Stimulated activated CD4-positive, alpha-beta T cell treated with anti-CD3 and anti-CD28 coated beads, Interleukin-1b, Interleukin-23, amount 100 ng/mL, for 24 hours (primary cell): Measurements from ENCODE around the gene IPP.
"Not testable (repeated sequence)": the region's sequence is repeated elsewhere in the genome, so short reads cannot be mapped to it uniquely, and the experiment has no call there.

Experiments
- DNase-seq, 4 experiments: peaks; one replicate each; pipeline ENCODE4 v3.0.0-alpha.2; 2020; ENCODE audit warnings: low read depth in 4 of 4, low spot score in 1 of 4

The IPP gene

DNA sequence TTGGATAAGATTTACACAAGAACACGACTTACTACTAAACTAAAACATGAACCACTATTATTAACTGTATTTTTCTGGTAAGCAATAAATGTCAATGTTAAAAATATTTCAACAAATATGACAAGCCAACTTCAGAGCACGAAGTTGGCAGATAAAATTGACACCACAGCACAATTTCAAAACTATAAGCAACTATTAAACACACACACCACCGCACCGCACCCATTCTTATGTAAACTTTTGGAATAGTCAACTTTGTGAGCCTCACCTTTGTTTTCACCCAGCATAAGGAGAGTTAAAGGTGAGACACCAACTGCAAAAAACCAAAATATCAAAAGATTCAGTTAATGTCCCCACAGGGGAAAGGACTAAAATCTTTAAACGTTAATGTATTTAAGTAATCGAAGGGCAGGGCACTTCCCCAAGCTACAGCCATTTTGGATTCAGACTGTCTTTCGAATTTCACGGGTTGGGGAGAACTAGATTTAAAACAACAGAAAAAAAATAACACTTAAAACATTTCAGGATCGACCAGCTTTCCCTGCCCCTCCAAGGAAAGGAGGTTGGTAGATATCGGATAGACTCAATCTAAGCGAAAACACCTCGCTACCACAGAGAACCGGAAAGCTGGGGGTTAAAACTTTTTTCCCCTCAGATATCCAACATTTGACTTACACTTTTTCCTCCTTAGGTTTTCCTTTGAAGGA, 65.0 kb downstream of the IPP start:
- DNase-seq = no peak

DNA sequence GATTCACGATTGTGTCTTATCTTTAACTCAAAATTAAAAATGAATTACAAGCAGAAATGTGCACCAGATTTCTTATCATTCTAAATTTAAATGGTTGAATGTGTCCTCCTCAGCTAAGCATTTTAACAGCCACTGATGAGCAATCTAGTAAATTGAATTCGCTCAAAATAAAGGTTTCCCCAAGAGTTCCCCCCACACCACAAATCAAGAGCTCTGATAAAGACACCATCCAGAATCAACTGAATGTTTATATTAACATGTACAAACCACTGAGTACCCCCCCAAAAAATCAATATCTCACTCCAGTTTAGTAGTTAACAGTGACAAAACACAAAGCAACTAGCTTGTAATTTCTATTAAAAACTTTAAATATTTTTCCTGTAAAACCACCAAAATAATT, 66.1 kb downstream of the IPP start:
- DNase-seq = no peak

DNA sequence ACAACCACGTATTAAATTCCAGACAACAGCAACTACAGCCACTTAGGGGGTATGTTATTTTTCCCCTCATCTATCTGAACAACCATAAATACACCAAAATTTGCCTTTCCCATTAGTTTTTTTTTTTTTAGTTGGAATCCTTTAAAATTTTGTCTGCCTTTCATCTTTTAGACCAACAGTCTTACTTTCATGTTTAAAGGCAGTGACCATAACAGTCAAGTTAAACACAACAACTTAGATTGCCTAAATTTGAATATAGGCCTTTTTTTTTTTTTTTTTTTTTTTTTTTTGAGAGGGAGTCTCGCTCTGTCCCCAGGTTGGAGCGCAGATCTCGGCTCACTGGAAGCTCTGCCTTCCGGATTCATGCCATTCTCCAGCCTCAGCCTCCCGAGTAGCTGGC, 67.5 kb downstream of the IPP start:
- DNase-seq = no peak

DNA sequence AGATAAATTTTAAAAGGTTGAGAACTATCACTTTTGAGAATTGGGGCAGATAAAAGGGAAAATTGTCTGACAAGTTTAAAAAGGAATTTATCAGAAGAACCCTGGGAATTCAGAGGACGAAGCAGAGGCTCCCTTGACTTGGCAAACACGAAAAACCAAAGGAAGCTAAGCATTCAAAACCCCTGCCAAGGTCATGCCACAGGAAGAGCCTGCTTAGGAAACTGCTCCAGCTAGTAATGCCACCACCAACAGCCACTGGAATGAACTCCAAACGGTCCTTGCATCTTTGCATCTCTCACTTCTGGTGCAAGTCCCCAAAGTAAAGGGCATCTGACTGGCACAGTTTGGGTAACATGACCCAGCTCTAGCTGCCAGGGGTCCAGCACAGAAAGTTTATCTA, 71.3 kb downstream of the IPP start:
- DNase-seq = no peak

DNA sequence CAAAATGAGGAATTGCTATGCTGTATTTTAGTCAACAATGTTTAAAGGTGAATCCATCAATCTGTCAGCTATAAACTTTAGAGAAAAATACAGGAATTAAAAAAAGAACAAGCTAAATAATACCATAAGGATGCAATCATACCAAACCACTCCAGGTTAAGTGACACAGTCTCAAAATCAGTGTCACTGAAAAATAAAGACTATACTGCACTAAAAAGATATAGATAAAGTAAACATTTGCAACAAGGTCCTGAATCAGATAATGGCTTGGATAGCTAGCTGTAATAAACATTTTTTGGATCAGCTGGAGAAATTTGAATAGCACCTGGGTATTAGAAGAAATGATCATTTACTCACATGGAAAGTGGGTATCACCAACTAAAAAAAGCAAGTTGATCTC, 72.0 kb downstream of the IPP start:
- DNase-seq = no peak

DNA sequence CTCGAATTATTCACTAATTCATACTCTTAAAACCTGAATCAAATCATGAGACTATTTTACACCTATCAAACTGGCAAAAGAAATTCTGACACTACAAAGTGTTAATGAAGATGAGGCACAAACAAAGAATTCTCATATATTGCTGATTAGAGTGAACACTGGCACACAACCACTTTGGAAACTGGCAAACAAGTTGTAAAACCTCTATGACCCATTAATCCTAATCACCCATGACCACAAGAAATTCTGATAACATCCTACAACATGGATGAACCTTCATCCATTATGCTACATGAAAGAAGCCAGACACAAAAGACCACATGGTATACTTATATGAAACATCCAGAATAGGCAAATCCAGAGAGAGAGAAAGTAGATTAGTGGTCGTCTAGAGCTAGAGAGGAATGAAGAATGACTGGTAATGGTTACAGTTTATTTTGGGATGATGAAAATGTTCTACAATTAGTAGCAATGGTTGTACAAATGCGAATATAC, 72.7 kb downstream of the IPP start:
- no peak for DNase-seq

DNA sequence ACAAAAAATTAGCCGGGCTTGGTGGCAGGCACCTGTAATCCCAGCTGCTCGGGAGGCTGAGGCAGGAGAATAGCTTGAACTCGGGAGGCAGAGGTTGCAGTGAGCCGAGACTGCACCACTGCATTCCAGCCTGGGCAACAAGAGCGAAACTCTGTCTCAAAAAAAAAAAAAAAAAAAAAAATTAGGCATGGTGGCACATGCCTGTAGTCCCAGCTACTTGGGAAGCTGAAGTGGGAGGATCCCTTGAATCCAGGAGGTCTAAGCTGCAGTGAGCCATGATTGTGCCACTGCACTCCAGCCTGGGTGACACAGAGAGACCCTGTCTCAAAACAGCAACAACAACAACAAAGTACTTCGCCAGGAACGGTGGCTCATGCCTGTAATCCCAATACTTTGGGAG, 73.9 kb downstream of the IPP start:
- DNase-seq = not testable (repeated sequence)

DNA sequence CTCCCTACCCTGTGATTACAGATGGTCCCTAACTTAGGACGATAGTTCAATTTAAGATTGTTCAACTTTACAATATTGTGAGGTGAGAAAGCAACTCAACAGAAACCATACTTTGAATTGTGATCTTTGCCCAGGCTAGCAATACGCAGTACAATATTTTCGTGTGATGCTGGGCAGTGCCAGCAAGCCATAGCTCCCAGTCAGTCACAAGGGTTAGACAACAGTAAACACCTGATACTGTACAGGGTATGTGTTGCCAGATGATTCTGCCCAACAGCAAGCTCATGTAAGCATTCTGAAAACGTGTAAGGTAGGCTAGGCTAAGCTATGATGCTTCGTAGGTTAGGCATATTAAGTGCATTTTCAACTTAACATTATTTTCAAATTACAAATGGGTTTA, 76.0 kb downstream of the IPP start:
- DNase-seq = no peak

DNA sequence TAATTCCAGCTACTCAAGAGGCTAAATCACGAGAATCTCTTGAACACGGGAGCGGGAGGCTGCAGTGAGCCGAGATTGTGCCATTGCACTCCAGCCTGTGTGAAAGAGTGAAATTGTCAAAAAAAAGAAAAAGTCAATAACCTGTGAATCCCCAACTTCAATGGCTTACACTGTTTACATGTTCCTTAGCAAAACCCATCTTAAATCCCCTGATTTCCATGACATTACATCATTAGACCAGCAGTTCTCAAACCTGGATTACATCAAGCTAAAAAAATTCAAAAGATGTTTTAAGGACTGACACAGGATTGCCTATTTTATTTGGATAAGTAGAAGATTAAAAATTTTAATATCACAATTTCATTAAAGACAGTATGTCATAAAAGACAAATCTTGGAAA, 76.5 kb downstream of the IPP start:
- no peak for DNase-seq

DNA sequence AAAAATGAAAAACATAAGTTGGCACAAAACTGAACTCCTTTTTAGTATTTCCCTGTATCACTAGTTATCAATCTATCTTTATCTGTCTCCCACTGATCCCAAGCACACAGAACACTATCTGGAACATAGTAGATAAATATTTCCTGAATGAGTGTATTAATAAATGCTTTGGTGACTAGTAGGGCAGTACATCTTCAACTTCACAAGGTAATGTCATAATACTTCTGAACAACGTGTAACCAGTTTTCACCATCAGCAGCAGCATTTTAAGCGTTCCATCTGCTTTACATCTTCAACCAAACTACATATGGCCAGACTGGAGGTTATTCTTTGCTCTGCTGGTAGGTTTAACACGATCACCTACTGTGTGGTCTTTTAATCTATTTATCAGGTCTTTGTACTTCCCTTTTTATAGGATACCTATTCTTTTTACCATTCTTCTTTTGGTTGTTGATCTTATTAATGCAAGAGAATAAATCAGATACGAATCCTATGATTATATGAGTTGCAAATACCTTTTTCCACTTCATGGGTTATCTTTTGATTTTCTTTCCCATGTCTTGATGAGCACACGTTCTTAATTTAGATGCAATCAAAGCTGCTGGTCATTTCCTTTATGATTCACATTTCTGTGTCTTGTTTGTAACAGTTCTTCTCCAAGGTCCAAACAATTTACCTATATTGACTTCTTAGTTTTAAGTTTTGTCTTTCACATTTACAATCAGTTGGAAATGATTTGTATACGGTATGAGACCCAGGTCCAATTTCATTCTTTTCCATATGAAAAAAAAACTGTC, 80.4 kb downstream of the IPP start:
- no peak for DNase-seq

DNA sequence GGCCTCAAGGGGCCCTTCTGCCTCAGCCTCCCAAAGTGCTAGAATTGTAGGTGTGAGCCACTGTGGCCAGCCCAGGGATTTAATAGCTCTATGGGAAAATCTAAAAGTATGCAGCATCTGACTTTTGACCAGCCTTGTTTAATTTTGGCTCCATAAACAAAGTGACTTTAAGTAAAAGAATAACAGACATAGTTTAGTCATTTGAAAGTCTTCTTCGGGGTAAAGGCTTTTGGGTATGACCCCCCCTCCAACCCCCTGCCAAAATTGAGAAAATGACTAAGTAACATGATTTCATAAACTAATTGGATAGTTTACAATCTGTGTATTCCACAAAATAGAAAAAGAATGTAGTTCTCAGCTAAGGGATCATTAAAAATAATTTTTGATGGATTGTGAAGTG, 81.1 kb downstream of the IPP start:
- DNase-seq = no peak

DNA sequence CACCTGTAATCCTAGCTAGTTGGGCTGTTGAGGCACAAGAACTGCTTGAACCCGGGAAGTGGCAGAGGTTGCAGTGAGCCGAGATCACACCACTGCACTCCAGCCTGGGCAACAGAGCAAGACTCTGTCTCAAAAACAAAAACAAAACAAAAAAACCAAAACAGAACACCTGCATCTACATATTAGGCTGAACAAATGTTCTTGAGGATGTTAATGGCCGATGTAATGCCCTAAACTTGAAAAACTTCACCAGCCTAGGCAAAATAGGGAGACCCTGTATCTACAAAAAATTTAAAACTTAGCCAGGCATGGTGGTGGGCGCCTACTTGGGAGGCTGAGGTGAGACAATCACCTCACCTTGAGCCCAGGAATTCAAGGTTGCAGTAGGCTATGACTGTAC, 81.9 kb downstream of the IPP start:
- no peak for DNase-seq

DNA sequence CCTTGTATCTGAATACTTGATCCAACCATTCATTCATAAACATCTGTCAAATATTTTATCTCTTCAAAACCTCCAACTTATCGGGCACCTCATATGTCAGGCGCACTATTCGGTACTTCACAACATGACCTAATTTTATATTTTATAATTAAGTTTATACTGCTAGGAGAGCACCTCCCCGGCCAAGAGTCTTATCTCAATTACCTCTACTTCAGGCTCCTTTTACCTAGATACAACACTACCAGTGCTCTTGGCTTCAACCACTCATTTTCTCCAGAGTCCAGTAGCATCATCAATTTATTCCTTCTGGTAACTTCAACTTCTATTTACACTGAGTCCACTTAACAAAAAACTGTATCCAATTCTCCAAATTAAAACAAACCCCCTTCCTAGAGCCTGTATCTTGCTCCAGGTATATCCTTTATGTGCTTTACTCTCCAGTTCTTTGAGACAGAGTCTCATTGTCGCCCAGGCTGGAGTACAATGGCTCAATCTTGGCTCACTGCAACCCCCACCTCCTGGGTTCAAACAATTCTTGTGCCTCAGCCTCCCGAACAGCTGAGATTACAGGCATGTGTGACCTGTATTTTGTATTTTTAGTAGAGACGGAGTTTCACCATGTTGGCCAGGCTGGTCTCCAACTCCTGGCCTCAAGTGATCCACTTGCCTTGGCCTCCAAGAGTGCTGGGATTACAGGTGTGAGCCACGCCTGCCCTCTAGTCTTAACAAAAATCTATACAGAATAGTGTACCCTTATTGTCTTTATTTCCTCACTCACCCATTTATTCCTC, 82.9 kb downstream of the IPP start:
- DNase-seq = no peak

DNA sequence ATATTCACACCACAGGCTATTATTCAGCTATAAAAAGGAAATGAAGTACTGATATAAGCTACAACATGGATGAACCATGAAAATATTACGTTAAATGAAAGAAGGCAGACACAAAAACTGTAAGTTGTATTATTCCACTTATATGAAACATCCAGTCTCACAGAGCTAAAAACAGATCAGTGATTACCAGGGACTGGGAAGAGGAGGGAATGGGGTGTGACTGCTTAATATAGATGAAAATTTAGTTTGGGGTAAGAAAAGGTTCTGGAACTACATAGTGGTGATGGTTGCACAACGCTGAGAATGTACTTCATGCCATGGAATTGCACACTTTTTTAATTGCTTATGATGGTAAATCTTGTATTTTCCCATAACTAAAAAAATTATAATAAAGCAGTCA, 83.6 kb downstream of the IPP start:
- DNase-seq = no peak

DNA sequence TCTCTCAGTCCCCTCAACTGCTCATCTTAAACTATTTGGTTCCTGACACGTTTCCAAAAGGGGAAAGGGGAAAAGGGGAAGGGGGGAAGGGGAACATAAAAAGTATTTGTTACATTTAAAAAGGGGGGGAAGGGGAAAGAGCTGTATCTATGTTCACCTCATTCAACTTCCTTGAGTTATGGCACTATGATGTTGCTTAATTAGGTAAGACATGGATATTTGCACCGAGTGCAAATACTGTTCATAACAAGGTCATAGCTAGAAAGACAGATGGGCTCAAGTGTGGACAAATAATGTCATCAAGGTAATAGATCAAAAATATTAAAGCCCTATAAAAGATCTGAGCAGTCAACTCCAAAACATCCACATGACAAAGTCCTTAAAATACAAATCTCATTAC, 90.1 kb downstream of the IPP start:
- no peak for DNase-seq

DNA sequence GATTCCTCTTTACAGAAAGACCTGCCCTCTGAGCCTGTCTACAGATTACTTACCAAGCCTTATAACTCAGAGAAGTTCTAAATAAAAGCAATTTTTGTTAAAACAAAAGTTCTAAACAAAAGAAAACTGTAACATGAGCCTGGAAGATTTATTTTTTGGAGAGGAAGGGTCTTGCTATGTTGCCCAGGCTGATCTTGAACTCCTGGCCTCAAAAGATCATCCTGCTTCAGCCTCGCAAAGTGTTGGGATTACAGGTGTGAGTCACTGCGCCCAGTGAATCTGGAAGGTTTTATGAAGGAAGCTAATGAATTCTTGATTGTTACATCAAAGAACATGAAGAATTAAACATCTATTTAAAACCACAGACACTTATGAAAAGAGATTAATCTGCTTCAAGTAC, 91.2 kb downstream of the IPP start:
- DNase-seq = no peak

DNA sequence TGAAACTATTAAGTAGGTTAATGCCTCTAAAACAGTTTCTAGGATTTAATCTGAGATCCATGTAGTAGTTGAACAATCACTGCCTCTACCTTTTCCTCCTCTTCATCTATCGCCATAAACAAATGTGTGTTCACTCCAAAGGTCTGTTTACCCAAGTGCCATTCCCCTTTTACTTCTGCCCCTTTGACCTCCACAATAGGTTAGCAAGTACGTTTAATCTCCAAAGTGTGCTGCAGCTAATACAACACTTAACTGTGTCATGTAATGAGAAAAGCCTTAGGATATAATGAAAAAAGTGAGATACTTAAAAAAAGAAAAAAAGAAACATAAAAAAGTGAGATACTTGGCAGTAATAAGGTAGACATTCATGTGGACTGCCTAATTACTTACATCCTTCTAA, 92.3 kb downstream of the IPP start:
- DNase-seq = no peak

DNA sequence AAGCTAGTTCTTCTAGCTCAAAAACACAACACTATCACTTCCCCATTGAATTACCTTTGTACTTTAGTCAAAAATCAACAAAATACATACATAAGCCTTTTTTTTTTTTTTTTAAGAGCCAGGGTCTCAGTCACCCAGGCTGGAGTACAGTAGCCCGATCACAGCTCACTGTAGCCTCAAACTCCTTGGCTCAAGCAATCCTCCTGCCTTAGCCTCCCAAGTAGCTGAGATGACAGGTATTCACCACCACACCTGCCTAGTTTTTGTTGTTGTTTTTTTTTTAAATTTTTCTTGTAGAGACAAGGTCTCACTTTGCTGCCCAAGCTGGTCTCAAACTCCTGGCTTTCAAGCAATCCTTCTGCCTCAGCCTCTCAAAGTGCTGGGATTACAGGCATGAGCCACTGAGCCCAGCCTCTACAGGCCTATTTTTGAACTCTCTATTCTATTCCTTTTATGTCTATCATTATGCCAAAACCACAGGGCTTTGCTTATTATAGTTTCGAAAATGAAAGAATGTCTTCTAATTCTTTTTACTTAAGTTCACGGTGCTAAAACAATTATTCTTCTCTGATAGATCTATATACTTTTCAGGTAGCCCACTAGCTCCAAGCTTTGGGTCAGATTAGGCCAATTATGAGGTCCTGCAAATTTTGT, 93.8 kb downstream of the IPP start:
- no peak for DNase-seq

DNA sequence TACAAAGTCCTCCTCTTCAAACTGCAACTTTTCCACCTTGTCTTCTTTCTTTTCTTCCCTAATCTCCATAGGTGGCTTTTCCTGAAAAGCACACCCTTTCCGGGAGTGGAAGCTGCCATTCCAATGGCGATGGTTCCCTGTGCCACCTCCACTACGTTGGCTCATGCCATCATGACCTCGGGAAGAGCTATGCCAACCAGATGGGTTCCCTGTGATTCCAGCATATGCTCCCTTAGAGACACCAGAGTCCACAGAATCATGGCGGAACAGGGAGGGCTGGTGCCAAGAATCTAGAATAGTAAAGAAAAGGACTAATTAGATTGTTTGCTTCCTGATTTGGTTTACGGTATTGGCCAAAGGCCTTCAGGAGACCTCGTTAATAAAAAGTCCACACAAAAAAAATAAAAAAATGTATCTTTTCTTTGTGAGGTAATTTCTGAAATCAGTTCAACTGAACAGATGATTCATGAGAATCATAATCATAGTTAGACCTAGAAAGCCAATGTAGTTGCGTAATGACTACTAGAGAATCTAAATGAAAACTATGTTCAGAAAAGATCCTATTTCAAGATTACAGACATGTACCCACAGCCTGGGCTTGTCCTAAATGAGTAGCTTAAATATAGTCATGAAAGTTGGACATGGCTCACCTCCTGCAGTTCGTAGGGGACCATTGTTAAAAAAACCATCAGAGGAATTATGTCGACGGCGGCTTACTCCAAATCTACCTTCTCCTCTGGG, 95.7 kb downstream of the IPP start:
- no peak for DNase-seq
